HepG2 (cell line): ENCODE results near the gene SREBF1. TPM values are rescaled to one million over a fixed set of nuclear protein-coding genes. Genes with fewer than 3 reads are reported as not detected.

Experiments used
- CHD4 ChIP-seq: fragments of 200-600 bp; sonication (generic); IDR thresholded peaks from 2 replicates; pipeline ENCODE4 v1.7.0; 2017; ENCODE audit warnings: mild to moderate bottlenecking, low read length, borderline replicate concordance
- HDAC1 ChIP-seq: sonication (generic); formaldehyde crosslinking; IDR thresholded peaks from 2 replicates; pipeline ENCODE4 v1.5.1; 2020; ENCODE audit warnings: mild to moderate bottlenecking, missing genetic modification reagents
- IRF9 ChIP-seq: sonication (generic); formaldehyde crosslinking; IDR thresholded peaks from 2 replicates; pipeline ENCODE4 v1.8.0; 2022; ENCODE audit warnings: missing genetic modification reagents, mild to moderate bottlenecking, borderline replicate concordance
- RXRA ChIP-seq: sonication (generic); formaldehyde crosslinking; IDR thresholded peaks from 2 replicates; pipeline ENCODE4 v1.5.1; 2020; ENCODE audit warnings: missing genetic modification reagents
- SNAPC4 ChIP-seq: sonication (generic); formaldehyde crosslinking; IDR thresholded peaks from 2 replicates; pipeline ENCODE4 v1.4.0; 2020; ENCODE audit warnings: mild to moderate bottlenecking, missing genetic modification reagents
- TP53 ChIP-seq: sonication (generic); formaldehyde crosslinking; conservative IDR thresholded peaks from 2 replicates; pipeline ENCODE4 v1.4.0; 2020; ENCODE audit warnings: missing genetic modification reagents
- ZFX ChIP-seq: sonication (generic); formaldehyde crosslinking; IDR thresholded peaks from 2 replicates; pipeline ENCODE4 v1.4.0; 2020; ENCODE audit warnings: mild to moderate bottlenecking, low read depth, missing genetic modification reagents, moderate library complexity
- ZNF337 ChIP-seq: sonication (generic); formaldehyde crosslinking; IDR thresholded peaks from 2 replicates; pipeline ENCODE4 v1.5.1; 2020; ENCODE audit warnings: missing genetic modification reagents, low read depth, mild to moderate bottlenecking, borderline replicate concordance
- ZNF572 ChIP-seq: sonication (generic); formaldehyde crosslinking; IDR thresholded peaks from 2 replicates; pipeline ENCODE4 v1.5.1; 2020; ENCODE audit warnings: mild to moderate bottlenecking, missing genetic modification reagents
- ZNF660 ChIP-seq: sonication (generic); formaldehyde crosslinking; IDR thresholded peaks from 2 replicates; pipeline ENCODE4 v1.5.1; 2020; ENCODE audit warnings: mild to moderate bottlenecking, low read depth, missing genetic modification reagents, borderline replicate concordance
- polyA plus RNA-seq, 8 experiments: library from polyadenylated mRNA; depleted of rRNA in 3 of 8; stranded (reverse) in 7 of 8; unstranded in 1 of 8; fragments of >200 nt; fragmentation: Illumina TruSeq in 4 of 8; extraction: Trizol in 4 of 8; gene quantifications; 2 replicates each; pipeline versions ENCODE4 v1.2.1 to v1.2.3, GENCODE V29; 2011 to 2016; ENCODE audit warnings: low read depth in 4 of 8, missing spikeins in 1 of 8, mixed read lengths in 1 of 8; ENCODE audit not compliant: insufficient read depth in 1 of 8
- total RNA-seq, 5 experiments: library from RNA; depleted of rRNA; stranded (reverse); fragments of >200 nt; fragmentation: Illumina TruSeq; extraction: Trizol; gene quantifications; 2 replicates each; pipeline ENCODE4 v1.2.3, GENCODE V29; 2016; ENCODE audit warnings: low read depth in 1 of 5
- TF ChIP-seq, protein P1 (sequence below): sonication (generic); formaldehyde crosslinking; IDR thresholded peaks from 2 replicates; pipeline ENCODE4 v1.8.1; 2023; ENCODE audit warnings: mild to moderate bottlenecking, moderate library complexity, missing genetic modification reagents
- TF ChIP-seq, protein P2 (sequence below): IDR thresholded peaks from 2 replicates; pipeline ENCODE4 v1.6.1; 2016; ENCODE audit warnings: low read depth
- TF ChIP-seq, protein P3 (sequence below): sonication (generic); formaldehyde crosslinking; IDR thresholded peaks from 2 replicates; pipeline ENCODE4 v1.5.0; 2020; ENCODE audit warnings: mild to moderate bottlenecking, missing genetic modification reagents, borderline replicate concordance

The SREBF1 gene
- total and polyA plus RNA-seq, 2 of the 13 experiments (the other 11 are each of a cell fraction or from before 2014, with no cell fraction given): 34.3 to 38.0 TPM

DNA sequence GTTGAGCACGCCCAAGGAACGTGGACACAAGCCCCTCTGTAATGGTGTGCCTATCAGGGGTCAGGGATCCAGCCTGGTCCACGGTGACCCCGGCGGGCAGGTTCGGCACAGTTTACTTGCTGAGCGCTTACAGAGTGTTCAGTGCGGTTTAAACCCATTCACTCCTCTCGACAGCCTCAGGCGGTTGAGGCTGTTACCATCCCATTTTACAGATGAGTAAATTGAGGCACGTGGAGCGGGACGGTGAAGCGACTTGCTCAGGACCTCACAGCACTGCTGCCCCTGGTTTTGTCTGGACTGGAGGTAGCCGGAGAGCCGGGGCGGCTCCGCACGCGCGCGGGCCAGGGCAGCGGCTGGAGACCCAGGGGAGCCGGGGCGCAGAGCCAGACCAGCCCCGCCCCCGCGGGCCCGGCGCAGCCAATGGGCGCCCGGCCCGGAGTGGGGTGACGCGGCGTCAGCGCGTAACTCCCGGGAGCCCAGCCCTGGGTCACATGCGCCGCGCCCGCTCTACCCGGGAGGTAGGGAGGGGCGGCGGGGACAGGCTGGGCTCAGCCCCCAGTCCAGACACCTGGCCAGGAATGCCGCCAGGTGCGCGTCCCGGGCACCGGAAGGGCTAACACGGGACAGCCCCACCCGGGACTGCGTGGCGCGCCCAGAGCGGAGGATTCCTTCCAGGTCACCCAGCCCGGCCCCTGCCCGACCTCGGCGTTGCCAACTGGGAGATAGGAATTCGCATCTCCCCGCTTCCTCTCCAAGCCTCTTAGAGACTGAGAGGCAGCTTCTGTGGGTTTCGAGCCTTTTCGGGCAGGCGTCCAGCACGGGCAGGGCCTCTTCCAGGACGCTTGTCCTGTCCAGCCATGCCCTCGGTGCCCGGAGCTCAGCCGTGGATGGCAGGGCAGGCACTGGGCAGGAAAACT lies 3.3 kb upstream of the SREBF1 start (continued):
- TF ChIP-seq SNAPC4 (CRISPR knock-in tag): peak; percentile 85; the same call in 1 of the 2 replicates
- TF ChIP-seq ZFX (CRISPR knock-in tag): peak; percentile 55; the same call in 1 of the 2 replicates
- peak; percentile 37; the same call in 1 of the 2 replicates for TF ChIP-seq ZNF572 (CRISPR knock-in tag)
- TF ChIP-seq, protein P1, sequence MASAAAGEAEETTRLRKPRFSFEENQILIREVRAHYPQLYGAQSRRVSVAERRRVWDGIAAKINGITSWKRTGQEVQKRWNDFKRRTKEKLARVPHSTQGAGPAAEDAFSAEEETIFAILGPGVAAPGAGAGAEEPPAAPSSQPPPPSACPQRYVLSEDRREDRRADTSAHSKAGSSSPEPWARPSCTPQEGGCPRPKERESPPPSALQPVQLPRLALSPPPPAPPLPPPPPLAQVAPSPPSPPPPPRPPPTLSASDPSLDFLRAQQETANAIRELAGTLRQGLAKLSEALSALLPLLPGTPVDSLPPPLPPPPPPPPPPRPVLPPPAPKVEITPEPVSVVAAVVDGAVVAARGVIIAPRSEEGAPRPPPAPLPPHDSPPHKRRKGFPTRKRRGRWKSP (CRISPR knock-in tag): peak; percentile 65
- peak; percentile 38; the same call in 1 of the 2 replicates for TF ChIP-seq ZNF337
- peak; percentile 78 for TF ChIP-seq RXRA (CRISPR knock-in tag)
- peak; percentile 77 for TF ChIP-seq HDAC1 (CRISPR knock-in tag)
- TF ChIP-seq TP53 (CRISPR knock-in tag): 0 out of 2 replicates have a peak, but pooled peaks have one; percentile 52
- peak; percentile 98; the same call in 1 of the 2 replicates for TF ChIP-seq CHD4
- TF ChIP-seq, protein P2, sequence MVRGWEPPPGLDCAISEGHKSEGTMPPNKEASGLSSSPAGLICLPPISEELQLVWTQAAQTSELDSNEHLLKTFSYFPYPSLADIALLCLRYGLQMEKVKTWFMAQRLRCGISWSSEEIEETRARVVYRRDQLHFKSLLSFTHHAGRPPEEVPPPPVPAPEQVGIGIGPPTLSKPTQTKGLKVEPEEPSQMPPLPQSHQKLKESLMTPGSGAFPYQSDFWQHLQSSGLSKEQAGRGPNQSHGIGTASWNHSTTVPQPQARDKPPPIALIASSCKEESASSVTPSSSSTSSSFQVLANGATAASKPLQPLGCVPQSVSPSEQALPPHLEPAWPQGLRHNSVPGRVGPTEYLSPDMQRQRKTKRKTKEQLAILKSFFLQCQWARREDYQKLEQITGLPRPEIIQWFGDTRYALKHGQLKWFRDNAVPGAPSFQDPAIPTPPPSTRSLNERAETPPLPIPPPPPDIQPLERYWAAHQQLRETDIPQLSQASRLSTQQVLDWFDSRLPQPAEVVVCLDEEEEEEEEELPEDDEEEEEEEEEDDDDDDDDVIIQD (CRISPR knock-in tag): peak; percentile 27
- peak; percentile 79; the same call in 1 of the 2 replicates for TF ChIP-seq IRF9 (CRISPR knock-in tag)
- TF ChIP-seq ZNF660 (CRISPR knock-in tag): 0 out of 2 replicates have a peak, but pooled peaks have one; percentile 23
- TF ChIP-seq, protein P3, sequence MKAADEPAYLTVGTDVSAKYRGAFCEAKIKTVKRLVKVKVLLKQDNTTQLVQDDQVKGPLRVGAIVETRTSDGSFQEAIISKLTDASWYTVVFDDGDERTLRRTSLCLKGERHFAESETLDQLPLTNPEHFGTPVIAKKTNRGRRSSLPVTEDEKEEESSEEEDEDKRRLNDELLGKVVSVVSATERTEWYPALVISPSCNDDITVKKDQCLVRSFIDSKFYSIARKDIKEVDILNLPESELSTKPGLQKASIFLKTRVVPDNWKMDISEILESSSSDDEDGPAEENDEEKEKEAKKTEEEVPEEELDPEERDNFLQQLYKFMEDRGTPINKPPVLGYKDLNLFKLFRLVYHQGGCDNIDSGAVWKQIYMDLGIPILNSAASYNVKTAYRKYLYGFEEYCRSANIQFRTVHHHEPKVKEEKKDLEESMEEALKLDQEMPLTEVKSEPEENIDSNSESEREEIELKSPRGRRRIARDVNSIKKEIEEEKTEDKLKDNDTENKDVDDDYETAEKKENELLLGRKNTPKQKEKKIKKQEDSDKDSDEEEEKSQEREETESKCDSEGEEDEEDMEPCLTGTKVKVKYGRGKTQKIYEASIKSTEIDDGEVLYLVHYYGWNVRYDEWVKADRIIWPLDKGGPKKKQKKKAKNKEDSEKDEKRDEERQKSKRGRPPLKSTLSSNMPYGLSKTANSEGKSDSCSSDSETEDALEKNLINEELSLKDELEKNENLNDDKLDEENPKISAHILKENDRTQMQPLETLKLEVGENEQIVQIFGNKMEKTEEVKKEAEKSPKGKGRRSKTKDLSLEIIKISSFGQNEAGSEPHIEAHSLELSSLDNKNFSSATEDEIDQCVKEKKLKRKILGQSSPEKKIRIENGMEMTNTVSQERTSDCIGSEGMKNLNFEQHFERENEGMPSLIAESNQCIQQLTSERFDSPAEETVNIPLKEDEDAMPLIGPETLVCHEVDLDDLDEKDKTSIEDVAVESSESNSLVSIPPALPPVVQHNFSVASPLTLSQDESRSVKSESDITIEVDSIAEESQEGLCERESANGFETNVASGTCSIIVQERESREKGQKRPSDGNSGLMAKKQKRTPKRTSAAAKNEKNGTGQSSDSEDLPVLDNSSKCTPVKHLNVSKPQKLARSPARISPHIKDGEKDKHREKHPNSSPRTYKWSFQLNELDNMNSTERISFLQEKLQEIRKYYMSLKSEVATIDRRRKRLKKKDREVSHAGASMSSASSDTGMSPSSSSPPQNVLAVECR (CRISPR knock-in tag): peak; percentile 81; the same call in 1 of the 2 replicates
